Stimulated activated CD4-positive, alpha-beta T cell treated with anti-CD3 and anti-CD28 coated beads, Interleukin-4, amount 100 ng/mL, for 4 hours (primary cell): Measurements from ENCODE around the gene WDR91.

ENCODE experiments used
- DNase-seq, 2 experiments: peaks; one replicate each; pipeline ENCODE4 v3.0.0-alpha.2; 2020

WDR91 gene

GRCh38 chr7:135195968-135196629 lies 15.2 kb downstream of the WDR91 start:
- DNase-seq: no peak

- DNase-seq: no peak
Observed at GRCh38 chr7:135195156-135195555, 16.2 kb downstream of the WDR91 start.

GRCh38 chr7:135194494-135195095 lies 16.7 kb downstream of the WDR91 start:
- DNase-seq: no peak

GRCh38 chr7:135193615-135194081 lies 17.7 kb downstream of the WDR91 start:
- DNase-seq: no peak

- no peak for DNase-seq
Observed at GRCh38 chr7:135192914-135193536, 18.3 kb downstream of the WDR91 start.

GRCh38 chr7:135190703-135191102 lies 20.6 kb downstream of the WDR91 start:
- no peak for DNase-seq

- no peak for DNase-seq
Observed at GRCh38 chr7:135189961-135190360, 21.4 kb downstream of the WDR91 start.

- no peak for DNase-seq
Observed at GRCh38 chr7:135189221-135189662, 22.1 kb downstream of the WDR91 start.

GRCh38 chr7:135188298-135188984 lies 22.9 kb downstream of the WDR91 start:
- DNase-seq: no peak

GRCh38 chr7:135186841-135187253 lies 24.5 kb downstream of the WDR91 start:
- no peak for DNase-seq

GRCh38 chr7:135186261-135186540 lies 25.1 kb downstream of the WDR91 start:
- DNase-seq: no peak

- DNase-seq: no peak
Observed at GRCh38 chr7:135185471-135186260, 25.7 kb downstream of the WDR91 start.

GRCh38 chr7:135184254-135184841 lies 27.0 kb downstream of the WDR91 start:
- no peak for DNase-seq

GRCh38 chr7:135183478-135183877 lies 27.8 kb downstream of the WDR91 start:
- DNase-seq: no peak

- DNase-seq: no peak
Observed at GRCh38 chr7:135181929-135182678, 29.2 kb downstream of the WDR91 start.

GRCh38 chr7:135181261-135181928 lies 29.9 kb downstream of the WDR91 start:
- DNase-seq: no peak

- DNase-seq: no peak
Observed at GRCh38 chr7:135180122-135180521, 31.2 kb downstream of the WDR91 start.

GRCh38 chr7:135179321-135179925 lies 31.9 kb downstream of the WDR91 start:
- DNase-seq: no peak

GRCh38 chr7:135178364-135178763 lies 33.0 kb downstream of the WDR91 start:
- DNase-seq: no peak

- DNase-seq: no peak
Observed at GRCh38 chr7:135177028-135177696, 34.2 kb downstream of the WDR91 start.
